GM18907 (cell line): Measurements from ENCODE around the gene UCKL1.
"Not testable (repeated sequence)": the region's sequence is repeated elsewhere in the genome, so short reads cannot be mapped to it uniquely, and the experiment has no call there.

Experiments
- ATAC-seq: cut with Tn5 transposase; IDR thresholded peaks from one replicate; pipeline ENCODE4 v1.9.1; 2021; ENCODE audit warnings: mild to moderate bottlenecking, moderate library complexity; ENCODE audit not compliant: unreplicated experiment

The UCKL1 gene

DNA sequence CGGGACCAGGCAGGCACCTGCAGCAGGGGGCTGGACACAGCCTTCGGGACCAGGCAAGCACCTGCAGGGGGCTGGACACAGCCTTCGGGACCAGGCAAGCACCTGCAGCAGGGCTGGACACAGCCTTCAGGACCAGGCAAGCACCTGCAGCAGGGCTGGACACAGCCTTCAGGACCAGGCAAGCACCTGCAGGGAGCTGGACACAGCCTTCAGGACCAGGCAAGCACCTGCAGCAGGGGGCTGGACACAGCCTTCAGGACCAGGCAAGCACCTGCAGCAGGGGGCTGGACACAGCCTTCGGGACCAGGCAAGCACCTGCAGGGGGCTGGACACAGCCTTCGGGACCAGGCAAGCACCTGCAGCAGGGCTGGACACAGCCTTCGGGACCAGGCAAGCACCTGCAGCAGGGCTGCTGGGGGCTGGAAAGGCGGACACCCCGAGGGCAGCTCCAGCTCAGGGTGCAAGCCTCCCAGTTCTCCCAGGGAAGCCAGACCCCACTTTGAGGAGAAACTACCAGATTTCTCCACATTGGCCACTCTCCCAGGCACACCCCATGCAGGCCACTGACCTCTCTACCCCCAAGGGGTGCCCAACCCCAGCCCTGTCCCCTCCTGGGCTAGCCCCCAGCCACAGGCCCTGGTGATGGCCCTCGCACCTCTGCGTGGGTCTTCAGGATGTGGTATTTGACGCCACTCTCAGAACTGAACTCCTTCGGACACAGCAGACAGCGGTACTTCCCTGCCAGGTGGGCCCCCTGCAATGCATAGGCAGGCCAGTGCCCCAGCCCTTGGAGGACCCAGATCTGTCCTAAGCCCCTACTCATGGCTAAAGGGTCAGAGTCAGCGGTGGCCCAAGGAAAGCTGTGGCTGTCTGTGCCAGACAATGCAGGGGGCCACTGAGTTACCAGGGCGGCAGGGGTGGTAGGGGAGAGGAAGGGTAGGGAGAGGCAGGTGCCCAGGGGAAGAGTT is 4.7 kb upstream of the UCKL1 start:
- ATAC-seq, result not testable (repeated sequence)

DNA sequence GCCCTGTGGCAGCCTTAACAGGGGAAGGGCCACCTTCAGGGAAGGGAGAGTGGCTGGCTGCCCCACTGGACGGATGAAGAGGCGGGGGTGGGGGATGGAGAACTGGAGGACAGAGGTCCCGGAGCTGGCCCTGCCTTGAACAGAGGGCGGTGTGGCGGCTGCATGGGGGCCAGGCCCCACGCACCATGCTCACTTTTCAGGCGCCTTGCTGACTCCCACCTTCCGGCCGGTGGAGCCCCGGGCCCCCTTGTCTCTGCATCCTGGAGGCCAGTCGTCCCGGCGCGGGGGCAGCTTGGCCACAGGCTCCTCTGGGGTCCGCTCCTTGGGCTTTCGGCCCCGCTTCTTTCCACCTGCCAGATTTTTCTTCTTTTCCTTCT is 3.5 kb upstream of the UCKL1 start:
- ATAC-seq, result no peak

DNA sequence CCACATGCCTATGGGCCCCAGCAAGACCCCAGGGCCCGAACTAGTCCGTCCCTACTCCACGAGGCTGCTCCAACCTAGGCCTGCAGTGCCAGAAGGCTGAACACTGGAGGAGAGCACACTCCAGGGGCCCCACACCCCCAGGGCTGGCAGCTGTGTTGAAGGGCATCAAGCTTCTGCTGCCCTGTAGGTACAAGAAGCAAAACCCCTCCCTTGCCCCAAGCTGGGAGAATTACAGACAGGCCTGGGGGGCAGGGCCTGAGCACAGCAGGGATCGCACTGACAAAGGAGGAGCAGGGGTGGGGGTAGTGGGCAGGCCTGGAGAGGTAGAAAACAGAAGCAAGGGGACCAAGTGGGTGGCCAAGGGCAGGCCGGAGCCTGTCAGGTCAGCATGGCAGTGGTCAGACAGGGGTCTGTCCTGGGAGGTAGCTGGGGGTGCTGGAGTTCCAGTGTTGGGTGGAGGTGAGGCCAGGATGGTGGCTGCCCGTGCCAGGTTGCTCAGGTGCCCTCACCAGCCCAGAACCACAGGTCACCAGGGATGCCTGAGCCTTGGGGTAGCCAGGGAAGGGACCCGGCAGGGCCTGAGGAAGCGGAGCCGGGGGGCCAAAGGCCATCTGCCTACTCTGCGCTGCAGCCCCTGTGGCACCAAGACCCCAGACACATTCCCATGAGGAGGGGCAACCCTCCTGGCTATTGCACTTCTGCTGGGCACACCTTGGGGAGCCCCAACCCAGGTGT is 2.9 kb upstream of the UCKL1 start:
- ATAC-seq, result no peak

DNA sequence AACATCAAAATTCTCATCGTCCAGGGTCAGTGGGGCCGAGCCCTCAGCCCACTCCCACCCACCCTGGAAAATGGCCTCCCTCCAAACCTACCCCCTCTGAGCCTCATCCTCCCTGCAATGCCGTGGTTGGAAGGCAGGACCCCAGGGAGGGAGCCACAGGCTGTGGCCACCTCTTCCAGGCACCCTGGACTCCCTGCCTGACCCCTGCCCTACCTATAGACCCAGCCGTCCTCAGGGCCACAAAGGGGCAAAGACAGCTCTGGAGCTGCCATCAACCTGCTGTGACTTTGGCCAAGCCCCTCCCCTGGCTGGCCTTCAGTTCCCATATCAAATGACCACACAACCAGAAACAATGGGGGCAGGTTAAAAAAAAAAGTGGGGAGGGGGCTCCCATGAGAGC is 2.3 kb upstream of the UCKL1 start:
- no peak for ATAC-seq

DNA sequence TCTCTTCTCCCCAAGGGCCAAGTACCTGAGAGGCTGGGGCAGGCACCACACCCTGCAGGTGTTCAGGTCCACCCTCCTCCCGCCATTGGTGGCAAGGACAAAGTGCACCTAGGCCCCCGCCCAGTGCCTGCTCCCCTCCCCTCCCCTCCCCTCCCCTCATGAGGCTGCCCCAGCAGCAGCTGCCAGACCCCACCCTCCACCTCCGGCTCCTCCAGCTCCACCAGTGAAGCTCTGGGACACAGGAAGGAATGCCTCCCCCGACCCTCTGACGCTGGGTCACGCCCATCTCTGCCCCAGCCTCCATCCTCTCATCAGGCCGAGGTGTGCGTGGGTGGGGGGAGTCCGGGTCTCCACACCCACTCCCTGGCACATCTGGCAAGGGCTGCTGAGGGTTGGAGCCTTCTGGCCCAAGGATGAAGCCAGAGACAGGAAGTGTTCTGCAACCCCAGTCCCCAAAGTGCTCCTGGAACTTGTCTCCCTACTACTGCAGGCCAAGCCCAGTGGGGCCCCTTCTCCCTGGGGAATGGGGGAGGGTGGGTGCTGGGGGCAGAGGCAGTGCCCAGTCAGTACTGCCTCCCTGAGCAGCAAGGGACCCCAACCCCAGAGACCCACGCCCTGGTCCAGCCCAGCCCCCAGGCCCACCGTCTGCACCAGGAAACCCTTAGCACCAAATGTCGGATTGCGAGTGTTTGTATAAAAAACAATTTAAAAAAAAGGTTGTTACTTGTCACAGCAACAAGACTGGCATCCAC is 1.6 kb upstream of the UCKL1 start:
- ATAC-seq, result no peak

DNA sequence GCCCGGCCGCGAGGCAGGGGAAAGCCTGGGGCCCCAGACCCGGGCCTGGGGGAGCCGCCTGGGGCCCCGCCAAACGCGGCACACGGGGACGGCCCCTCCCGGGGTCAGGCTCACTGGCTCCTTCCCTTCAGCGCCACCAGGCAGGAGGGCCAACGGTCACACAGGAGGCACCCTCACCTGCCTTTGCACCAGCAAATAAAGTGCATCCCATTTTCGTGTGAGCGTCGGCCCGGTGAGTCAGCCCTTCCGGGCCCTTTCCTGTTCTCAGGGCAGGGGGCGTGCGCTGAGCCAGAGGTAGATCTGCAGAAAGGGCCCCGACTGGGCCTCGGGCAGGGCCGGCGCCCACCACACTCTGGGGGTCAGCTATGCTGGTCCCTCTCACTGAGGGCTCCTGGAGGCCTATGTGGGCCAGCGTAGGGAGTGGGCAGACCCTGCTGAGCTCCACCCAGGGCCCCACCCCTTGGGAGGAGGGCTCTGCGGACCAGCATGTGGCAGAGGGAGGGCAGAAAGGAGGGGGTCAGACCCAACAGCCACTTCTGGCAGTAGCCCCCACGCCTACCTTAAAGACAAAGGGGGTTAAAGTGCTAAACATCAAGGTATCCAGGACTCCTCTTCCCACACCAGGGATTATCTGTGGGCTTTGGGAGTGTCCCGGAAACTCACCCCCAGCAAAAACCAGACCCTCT is 931 bp upstream of the UCKL1 start:
- ATAC-seq, result peak; percentile 19

DNA sequence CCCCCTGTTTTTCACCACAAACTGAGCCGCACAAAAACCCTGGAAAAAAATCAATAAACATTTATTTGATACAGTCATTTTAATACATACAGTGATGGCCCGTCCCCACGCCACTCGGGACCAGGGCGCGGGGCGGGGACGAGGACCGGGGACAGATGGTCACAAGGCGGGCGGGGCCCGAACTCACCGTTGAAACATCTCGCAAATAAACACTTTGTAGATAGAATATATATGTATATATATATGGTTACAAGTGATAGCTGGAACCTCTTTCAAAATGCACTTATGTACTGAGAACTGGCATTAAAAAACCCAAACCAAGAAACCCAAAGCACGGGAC is 418 bp upstream of the UCKL1 start:
- ATAC-seq, result peak; percentile 18

DNA sequence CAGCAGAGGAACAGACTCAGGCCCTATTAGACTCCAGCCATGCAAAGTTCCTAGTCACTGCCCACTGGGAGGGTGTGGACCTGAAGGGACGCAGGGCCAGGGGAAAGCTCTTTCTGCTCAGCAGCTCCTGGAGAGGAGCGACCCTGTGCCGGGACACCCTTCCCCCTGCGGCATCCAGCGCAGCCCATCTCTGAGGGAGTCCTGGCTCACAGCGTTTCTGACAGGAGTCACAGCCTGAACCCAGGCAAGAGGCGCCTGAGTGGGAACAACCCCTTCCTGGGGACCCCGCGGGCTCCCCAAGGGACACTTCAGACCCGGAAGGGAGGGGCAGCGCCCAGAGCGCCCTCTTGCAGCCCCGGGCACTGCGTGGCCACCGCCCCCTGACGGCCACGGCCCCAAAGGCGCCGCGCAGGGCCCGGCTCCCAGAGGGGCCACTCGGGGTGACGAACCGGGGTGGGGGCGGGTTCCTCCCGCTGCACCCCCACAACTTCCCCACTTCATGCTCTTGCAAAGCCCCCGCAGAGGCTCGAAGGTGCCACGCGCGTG is 862 bp downstream of the UCKL1 start:
- peak; percentile 14 for ATAC-seq

DNA sequence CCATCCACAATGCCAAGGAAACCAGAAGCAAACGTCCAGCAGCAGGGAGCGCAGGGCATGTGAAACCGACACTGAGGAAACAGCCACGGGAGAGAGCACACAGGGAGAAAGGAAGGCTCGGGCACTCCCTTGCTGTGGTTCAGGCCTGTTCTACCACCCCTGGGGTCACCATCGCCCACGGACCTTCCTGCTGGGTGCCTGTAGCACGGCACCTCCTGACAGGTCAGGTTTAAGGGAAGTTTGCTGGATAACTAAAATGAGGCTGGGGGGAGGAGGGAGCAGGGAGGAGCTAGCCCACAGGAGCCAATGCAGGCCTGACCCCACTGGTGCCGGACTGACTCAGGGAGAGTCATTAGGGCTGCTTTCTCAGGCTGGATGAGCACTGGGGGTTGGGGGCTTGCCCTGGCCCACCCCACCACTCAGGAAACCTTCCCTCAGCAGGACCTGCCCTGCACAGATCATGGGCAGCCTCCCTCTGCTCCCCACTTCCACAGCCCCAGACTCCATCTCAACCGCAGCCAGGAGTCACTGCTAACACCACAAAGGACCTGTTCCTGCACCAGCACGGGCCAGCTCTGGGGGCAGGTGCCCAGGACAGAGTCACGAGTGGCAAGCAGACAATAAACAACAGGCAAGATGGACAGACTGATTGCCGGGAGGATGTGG is 2.3 kb downstream of the UCKL1 start:
- no peak for ATAC-seq

DNA sequence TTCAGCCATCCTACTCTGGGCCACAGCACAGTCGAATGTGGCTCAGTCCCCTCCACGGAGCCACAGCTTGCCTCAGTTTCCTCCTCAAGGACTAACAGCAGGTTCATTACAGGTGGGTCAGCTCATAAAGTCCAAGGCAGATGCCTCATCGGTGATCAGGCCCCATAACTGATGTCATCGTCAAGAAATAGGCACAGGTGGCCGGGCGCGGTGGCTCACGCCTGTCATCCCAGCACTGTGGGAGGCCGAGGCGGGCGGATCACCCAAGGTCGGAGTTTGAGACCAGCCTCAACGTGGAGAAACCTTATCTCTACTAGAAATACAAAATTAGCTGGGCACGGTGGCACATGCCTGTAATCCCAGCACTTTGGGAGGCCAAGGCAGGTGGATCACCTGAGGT is 3.4 kb downstream of the UCKL1 start:
- no peak for ATAC-seq

DNA sequence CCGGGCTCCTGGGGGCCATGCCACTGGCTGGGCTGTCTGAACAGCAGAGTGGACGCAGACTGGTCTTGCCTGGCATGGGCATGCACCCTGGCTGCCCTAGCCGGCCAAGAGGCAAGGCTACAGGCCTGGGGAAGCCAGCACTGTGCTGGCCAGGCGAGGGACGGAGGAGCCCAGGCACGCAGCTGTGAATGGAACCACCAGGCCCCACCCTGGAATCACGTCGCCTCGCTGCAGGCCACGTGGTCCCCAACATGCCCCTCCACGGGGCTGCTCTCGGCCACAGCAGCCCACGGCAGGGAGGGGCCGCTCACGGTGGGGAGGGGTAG is 4.0 kb downstream of the UCKL1 start:
- no peak for ATAC-seq

DNA sequence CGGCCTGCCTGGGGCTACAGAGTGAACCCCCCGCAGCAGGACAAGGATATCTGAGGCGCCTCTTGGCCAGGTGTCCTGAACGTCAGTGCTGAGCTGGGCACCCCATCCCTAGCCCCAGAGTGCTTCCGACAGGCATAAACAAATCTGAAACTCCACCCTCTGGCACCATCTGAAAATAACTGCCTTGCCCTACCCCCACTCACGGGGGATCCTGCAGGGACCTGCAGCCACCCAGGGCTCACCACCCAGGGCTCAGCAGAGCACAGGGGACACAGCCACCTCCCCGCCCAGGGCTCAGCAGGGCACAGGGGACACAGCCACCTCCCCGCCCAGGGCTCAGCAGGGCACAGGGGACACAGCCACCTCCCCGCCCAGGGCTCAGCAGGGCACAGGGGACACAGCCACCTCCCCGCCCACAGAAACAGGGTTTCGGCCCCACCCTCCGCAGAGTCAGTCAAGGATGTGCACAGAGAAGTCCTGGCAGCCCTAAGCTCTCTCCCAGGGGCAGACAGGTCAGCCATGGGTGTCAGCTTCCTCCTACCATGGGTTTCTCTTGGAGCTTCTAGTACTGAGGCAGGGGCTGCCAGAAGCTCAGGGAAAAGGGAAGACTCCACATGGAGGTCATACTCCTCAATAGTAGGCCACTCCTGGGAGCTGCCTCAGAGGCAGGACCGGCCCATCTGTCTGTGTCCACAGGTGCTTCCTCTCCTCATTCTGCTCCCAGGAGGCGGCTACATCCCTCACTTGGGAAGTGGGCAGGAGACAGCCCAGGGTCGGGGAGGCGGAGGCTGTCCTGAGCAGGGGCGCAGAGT is 4.6 kb downstream of the UCKL1 start:
- ATAC-seq, result no peak

DNA sequence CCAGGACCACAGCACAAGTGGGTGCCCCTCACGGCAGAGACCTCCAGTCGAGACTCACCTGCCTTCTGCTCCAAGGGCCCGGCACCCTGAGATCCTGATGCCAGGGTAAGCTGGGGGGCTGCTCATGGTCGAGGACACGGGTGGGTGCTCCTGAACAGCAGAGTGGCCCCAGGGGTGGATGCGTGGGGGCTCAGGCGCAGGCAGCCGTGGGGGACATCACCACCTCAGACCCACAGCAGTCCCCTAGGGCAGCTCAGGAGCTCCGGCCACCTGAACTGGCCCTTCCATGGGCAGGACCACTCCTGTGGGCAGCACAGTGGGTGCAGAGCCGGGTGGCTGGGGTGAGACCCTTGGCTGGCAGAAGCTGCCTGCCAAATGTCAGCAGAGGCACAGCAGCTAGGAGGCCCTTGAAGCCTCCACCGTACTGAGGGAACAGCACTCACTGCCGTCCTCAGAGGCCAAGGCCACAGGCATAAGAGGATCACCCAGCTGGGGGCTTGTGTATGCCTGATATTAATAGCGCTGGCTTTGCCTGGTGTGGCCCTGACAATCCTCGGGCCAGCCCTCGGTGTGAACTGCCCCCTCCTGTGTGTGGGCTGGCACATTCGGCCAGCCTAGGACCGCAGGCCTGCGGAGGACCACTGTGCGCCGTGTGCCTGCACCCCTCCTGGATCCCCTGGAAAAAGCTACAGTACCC is 5.4 kb downstream of the UCKL1 start:
- ATAC-seq, result no peak

DNA sequence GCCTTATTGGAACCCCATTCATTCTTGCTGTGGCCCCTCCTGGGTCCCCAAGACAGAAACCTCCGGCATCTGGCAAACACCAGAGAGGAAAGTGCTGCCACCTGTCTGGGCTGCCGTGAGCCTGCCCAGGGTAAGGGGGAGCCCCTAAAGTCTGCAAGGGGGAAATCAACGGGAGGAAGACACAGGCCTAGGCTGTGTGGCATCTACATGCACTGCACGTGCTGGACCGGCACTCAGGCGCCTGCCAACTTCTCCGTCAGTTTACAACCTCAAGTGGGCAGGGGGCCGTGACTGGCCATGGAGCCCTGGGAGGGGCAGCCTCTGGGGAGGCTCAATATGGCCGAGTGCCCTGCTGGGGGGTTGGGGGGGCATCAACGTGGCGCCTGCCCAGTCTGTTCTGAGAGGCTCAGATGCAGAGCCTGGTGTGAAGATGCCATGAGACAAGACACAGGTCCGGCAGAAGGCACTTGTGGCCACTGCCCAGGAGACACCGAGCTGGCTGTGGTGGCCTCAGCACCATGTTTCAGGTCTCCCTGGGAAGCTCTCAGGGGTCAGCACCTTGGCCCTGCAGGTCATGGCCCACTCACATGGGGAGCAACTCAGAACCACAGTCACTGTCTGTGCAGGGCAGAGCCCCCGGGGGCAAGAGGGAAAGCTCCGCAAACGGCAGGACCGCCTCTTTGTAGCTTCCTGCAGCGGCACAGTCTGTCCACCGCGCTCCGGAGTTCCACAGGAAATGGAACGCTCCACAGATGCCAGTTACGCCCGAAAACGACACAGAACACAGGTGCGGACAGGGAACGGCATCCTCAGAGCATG is 8.4 kb downstream of the UCKL1 start:
- ATAC-seq, result no peak

DNA sequence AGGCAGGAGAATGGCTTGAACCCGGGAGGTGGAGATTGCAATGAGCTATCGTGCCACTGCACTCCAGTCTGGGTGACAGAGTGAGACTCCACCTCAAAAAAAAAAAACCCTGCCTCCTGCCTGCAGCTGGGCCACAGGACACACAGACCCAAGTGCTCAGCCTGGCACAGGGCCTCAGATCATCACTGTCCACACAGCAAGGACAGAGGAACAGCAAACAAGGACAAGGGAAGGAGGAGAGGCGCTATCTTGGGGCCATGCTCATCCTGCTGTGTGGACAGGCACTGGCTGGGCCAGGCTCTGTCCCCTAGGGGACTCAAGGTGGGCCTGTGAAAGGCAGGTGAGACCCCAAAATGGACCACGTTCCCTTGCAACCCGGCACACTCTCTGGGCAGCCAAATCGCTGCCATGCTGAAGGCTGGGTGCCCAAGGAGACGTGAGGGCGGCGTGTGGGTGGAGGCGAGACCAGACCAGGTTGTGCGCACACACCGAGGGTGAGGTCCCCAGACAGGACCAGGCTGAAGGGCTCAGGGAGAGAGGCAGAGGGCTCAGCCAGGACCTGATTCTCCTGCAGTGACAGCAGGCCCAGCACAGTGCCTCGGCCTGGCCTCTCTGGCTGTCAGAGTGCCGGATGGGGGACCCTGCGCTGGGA is 9.1 kb downstream of the UCKL1 start:
- no peak for ATAC-seq

DNA sequence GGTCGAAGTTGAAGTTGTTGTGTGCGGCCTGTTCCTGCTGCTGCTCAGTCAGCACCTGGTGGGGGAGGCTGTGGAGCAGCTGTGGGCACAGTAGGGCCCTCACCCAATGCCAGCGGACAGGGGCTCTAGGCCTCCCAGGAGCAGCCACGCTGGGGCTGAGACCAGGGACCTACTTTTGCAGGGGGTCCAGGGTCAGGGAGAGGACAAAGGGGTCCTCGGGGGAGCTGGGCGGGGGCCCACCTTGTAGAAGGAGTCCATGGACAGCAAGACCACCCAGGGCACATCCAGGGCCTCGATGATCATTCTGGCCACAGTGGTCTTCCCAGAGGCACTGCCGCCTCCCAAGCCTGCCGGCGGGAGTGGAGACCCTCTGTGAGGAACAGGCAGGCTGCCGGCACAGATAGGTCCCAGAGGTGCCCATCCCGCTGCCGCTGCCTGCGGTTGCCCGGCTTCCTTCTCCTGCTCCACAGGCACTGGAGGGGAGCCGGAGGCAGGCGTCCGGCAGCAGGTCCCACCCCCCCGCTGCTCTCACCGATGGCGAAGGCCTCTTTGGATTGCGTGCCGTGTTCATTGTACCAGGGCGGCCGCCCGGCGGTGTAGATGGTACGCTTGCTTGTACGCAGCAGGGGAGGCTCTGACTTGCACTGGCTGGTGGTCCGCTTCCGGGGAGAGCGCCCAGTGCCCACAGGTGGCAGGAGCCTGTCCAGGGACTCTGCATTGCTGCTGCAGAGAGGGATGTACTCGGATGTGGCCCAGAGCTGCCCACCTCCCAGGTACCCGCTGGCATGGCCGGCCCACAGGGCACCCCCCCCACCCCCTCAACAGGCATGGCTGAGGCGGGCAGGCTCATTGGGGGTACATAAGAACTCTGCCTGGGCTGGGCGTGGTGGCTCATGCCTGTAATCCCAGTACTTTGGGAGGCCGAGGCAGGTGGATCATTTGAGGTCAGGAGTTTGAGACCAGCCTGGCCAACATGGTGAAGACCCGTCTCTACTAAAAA is 10.0 kb downstream of the UCKL1 start:
- no peak for ATAC-seq
